Stomach smooth muscle (tissue), 2 donors: ENCODE data around the gene CSH1.

Experiments used
- H3K27ac ChIP-seq: one replicate; pipeline ENCODE4 v1.7.0; 2013; ENCODE audit warnings: mild to moderate bottlenecking, low read length, inconsistent platforms
- H3K27me3 ChIP-seq, 2 donors: one replicate each; pipeline ENCODE4 v1.7.0; 2013; ENCODE audit warnings: low read length in 2 of 2; ENCODE audit not compliant: insufficient read depth in 2 of 2, control insufficient read depth in 1 of 2
- H3K36me3 ChIP-seq, 2 donors: one replicate each; pipeline ENCODE4 v1.7.0; 2013; ENCODE audit warnings: low read length in 2 of 2; ENCODE audit not compliant: control insufficient read depth in 2 of 2, insufficient read depth in 2 of 2
- H3K4me1 ChIP-seq: one replicate; pipeline ENCODE4 v1.7.0; 2013; ENCODE audit warnings: low read length; ENCODE audit not compliant: control insufficient read depth, insufficient read depth
- H3K4me3 ChIP-seq, 2 donors: one replicate each; pipeline ENCODE4 v1.7.0; 2013; ENCODE audit warnings: low read length in 2 of 2
- H3K9ac ChIP-seq, 2 donors: one replicate each; pipeline ENCODE4 v1.7.0; 2013; ENCODE audit warnings: low read length in 2 of 2, mild to moderate bottlenecking in 1 of 2
- H3K9me3 ChIP-seq, 2 donors: one replicate each; pipeline ENCODE4 v1.7.0; 2013; ENCODE audit warnings: low read length in 2 of 2; ENCODE audit not compliant: control insufficient read depth in 2 of 2
- donor health status: healthy.
- donor health status: Pancreatic carcinoma.

The CSH1 gene

DNA sequence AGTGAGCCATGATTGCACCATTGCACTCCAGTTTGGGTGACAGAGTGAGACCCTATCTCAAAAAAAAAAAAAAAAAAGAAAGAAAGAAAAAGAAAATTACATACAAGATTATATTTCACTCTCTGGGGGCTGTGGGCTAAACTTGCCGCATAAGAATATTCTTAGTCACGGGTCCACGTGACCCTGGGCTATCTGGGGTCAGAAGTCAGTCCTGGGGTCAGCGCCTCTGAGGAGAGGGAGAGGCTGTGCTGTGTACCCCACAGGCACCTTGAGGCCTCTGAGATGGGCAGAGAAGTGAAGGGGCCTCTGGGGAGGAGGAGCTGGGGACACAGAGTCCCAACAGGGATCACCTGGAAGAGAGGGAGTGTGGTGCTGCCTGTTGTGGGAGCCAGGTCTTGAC lies 41.5 kb upstream of the CSH1 start:
- Histone ChIP-seq H3K9me3 (no peaks in the 10 kb centered on the region), H3K4me1 (no peaks in the 10 kb centered on the region), H3K27me3 (no peaks in the 10 kb centered on the region), H3K4me3 (no peak overlapping the region), H3K9ac (no peak overlapping the region), H3K36me3 (no peaks in the 10 kb centered on the region), H3K27ac (no peak overlapping the region)

DNA sequence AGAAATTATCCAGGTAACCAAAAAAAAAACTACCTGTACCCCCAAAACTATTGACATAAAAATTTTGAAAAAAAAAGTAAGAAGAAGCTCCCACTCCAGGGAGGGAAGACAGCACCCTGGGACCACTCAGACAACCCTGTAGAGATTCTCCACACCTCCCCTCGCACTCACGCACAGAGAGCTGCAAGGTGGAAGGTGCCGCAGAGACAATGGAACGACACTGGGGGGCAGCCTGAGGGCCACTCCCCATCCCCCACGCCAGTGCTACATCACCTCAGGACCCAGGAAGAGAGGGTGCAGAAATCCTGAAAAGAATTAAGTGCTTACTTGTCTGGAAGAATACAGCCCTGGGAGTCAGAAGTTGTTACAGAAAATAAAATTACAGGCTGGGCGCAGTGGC lies 40.9 kb upstream of the CSH1 start:
- Histone ChIP-seq H3K9me3 (no peaks in the 10 kb centered on the region), H3K4me3 (no peak overlapping the region), H3K27ac (no peak overlapping the region), H3K4me1 (no peaks in the 10 kb centered on the region), H3K36me3 (no peaks in the 10 kb centered on the region), H3K27me3 (no peaks in the 10 kb centered on the region), H3K9ac (no peak overlapping the region)

DNA sequence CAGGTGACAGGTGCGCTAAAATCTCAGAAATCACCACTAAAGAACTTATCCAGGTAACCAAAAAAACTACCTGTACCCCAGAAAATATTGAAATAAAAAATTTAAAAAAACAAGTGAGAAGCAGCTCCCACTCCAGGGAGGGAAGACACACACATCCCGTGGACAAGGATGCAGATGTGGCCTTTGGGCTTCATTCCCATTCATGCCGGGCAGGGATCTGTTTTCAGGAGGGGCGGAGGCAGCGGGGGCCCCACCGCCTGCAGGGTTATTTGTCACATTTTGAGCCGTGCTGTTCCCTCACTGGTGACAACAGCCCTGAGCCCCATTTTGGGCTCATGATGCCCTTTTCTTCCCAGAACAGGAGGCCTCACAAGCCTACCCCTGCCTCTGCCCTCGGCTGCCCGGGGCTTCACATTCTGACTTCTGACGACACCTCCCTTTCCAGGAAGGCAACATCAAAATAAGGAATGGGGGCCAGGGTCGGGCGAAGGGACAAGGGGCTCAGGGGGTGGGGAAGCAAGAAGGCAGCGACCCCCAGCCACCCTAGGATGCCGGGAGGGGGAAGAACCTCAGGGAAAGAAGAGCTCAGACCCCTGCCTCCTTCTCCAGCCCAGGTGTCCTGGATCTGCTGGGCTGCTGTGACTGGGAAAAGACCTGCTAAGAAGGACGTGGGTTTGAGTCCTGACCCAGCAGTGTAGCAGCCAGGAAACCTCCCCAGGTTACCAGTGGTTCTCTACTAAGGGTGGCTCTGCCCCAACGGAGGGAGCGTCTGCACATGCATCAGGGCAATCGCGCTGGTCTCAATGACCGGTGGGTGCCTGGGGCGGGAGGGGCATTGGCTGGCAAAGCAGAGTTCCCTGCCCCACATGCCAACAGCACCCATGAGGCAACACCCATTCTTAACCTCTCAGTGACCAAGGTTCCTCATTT lies 38.1 kb upstream of the CSH1 start:
- H3K4me3 ChIP-seq = no peak overlapping the region
- no peaks in the 10 kb centered on the region for H3K9me3 ChIP-seq
- H3K27ac ChIP-seq = no peak overlapping the region
- H3K27me3 ChIP-seq = no peaks in the 10 kb centered on the region
- no peak overlapping the region for H3K9ac ChIP-seq
- H3K36me3 ChIP-seq = no peaks in the 10 kb centered on the region
- peaks cover 3% of the 10 kb centered on the region for H3K4me1 ChIP-seq

DNA sequence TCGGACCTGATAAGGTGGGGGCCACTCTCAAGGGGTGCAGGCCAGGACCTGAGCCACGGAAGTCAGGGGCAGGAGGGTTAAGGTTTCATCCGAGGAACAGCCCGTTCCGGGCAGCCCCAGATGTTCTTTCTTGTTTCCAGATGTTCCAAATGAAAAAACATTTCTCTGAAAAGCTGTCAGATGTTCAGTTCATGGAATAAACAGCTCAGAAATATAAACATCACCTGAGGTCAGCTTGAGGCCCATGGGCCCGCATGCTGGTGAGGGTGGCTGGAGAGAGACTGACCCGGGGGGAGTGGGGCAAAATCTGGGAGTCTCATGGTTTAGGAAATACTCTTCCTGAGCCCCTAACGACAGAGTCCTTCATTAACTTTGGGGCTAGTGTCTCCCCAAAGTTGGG lies 37.2 kb upstream of the CSH1 start:
- no peak overlapping the region for H3K9ac ChIP-seq
- H3K9me3 ChIP-seq = no peaks in the 10 kb centered on the region
- no peaks in the 10 kb centered on the region for H3K36me3 ChIP-seq
- H3K27me3 ChIP-seq = no peaks in the 10 kb centered on the region
- no peak overlapping the region for H3K4me3 ChIP-seq
- H3K27ac ChIP-seq = no peak overlapping the region
- peaks cover 3% of the 10 kb centered on the region for H3K4me1 ChIP-seq

DNA sequence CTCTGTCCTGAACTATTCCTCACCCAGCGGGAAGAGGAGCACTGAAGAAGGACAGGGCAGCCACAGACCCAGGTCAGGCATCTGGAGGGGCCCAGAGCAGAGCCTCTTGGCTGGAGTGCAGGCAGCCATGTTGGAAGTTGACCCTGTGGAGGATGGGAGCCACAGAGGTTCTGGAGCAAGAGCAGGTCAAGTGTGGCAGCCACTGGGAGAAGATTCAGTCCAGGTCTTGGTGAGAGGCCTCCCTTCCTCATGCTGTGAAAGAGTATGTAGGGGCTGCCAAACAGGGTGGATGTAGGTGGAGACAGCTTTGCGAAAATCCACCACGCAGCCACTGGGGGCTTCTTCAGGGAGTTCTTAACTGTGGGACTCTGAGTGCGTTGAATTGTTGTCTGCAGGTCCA lies 36.3 kb upstream of the CSH1 start:
- no peak overlapping the region for H3K4me3 ChIP-seq
- H3K4me1 ChIP-seq = peaks cover 3% of the 10 kb centered on the region
- no peaks in the 10 kb centered on the region for H3K9me3 ChIP-seq
- H3K27me3 ChIP-seq = no peaks in the 10 kb centered on the region
- H3K9ac ChIP-seq = no peak overlapping the region
- no peak overlapping the region for H3K27ac ChIP-seq
- no peaks in the 10 kb centered on the region for H3K36me3 ChIP-seq

DNA sequence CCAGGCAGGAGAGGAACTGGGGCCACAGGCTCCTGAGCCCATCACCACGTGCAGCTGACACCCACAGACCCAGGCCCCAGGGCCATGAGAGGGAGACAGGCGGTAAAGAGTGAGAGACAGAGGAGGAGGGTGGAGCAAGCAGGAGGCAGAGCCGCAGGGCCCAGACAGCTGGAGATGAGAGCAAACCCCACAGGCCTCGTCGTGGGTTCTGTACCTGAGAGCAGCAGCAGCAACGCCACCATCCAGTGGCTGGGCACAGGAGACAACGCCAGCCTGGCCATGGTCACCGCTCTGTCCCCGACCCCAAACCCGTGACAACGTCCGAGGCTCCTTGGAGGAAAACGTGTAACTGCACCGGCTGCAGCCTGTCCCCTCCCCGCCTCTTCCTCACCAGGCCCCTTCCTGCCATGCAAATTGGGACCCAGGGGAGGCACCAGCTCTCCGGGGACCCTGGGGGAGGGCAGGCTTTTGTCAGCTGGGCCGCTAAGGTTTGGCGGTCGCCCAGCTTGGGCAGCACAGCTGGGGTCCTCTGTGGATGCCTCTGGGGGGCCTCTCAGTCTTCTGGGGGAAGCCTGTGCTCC lies 35.7 kb upstream of the CSH1 start, which contains the start of gene CD79B:
CD79B (minus strand) TSS at position 351 of the 581 bp plus-strand sequence; CDS start at position 281, 70 bp downstream.
- Histone ChIP-seq H3K9me3 (no peaks in the 10 kb centered on the region), H3K4me3 (peak within 1 kb of the TSS in 1 of 2 donors; percentile 3), H3K27ac (no peak within 1 kb of the TSS), H3K4me1 (peaks cover 3% of the 10 kb centered on the region), H3K27me3 (no peaks in the 10 kb centered on the region), H3K36me3 (no peaks in the 10 kb centered on the region), H3K9ac (no peak within 1 kb of the TSS)

DNA sequence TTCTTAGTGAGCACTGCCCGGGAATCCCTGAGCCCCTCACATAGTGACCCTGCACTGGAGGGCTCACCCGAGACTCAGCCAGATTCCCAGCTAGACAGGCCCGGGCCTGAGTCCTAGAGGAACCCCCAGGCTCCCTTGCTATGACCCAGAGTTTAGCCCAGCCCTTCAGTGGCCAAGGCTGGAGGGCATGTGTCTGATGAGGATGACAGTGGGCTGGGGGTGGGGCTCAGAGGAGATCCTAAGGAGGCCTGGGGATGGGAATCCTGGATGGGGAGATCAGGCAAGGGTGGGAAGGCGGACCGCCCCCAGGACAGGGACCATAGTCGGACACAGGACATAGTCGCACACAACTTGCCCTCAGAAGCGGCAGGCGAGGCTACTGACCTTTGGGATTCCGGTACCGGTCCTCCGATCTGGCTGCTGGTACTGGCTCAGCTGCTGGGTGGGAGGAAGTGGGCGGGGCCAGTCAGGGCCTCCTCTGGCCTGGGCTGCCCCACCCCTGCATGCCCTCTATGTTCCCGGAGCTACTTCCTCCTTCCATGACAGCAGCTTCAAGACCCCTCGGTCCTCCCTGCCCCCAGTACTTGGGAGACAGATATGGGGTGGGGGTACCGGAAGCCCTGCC lies 34.7 kb upstream of the CSH1 start:
- no peaks in the 10 kb centered on the region for H3K36me3 ChIP-seq
- peak overlapping the region in 1 of 2 donors; percentile 3 for H3K4me3 ChIP-seq
- no peak overlapping the region for H3K27ac ChIP-seq
- H3K4me1 ChIP-seq = peaks cover 3% of the 10 kb centered on the region
- no peaks in the 10 kb centered on the region for H3K27me3 ChIP-seq
- no peaks in the 10 kb centered on the region for H3K9me3 ChIP-seq
- H3K9ac ChIP-seq = no peak overlapping the region

DNA sequence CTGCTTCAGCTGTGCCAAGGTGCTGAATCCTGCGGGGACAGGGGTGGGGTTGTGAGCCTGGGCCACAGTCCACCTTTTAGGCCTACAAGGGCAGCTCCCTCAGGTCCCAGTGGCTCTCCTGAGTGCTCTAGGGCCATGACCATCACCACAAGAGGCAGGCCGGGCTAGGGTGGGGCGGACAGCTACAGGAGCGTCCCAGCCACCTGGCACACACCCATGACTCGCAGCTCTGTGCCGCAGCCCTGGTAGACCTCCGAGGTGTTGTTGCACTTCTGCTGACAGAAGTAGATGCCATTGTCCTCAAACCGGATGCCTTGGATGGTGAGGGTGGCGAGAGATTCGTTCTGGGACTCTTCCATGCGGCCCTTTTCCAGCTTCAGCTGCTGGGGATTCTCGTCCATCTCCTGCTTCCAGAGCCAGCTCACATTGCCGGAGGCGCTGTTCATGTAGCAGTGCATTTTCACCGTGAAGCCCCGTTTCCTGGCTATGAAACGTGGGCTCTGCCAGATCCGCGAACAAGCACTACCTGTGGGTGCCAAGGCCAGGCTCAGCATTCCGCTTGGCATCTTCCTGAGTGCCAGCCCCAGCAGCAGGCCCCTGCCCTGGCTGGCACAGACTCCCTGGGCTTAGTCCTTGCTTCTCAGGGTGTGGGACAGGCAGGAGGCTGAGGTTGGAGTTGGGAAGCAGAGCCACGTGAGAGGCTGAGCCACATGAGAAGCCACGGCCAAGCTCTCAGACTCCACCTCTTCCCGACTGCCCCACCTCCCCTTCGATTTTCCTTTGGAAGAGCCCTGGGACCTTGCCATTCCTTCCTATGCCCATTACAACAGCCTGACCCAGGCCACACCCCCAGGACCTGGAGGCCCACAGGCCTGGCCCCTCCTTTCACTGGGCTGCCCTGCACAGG lies 33.7 kb upstream of the CSH1 start:
- Histone ChIP-seq H3K4me3 (no peak overlapping the region), H3K9me3 (no peaks in the 10 kb centered on the region), H3K27me3 (no peaks in the 10 kb centered on the region), H3K27ac (no peak overlapping the region), H3K36me3 (no peaks in the 10 kb centered on the region), H3K9ac (no peak overlapping the region), H3K4me1 (peaks cover 3% of the 10 kb centered on the region)

DNA sequence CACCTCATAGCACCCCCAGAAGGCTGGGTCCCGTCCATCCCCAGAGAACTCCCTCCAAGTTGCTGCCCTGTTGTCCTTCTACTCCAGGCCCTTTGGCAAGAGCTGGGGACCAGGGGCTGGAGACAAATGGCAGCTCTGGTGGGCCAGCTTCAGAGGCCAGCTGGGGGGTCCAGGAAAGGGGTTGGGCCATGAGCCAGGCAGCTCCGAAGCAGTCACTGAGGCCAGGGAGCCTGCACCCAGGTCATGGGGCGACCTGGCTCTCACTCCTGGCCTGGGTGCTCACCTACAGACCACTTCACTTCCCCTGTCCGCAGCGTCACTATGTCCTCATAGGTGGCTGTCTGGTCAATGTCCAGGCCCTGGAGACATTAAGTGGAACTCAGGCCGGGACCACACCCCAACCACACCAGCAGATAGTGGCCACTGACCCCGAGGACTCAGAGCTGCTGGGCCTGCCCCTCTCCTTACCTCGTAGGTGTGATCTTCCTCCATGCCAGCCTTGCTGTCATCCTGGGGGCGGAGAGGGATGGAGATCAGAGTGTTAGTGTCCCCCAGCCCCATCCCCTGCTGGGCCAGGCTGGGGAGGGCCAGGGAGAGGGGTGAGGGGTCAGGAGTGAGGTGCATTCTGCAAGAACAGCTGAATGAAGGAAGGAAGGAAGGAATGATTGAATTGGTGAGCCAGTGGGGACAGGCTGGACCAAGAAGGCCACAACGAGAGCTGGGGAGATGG lies 32.8 kb upstream of the CSH1 start:
- Histone ChIP-seq H3K4me3 (no peak overlapping the region), H3K9ac (no peak overlapping the region), H3K36me3 (no peaks in the 10 kb centered on the region), H3K27ac (no peak overlapping the region), H3K9me3 (no peaks in the 10 kb centered on the region), H3K4me1 (peaks cover 3% of the 10 kb centered on the region), H3K27me3 (no peaks in the 10 kb centered on the region)
